SH-SY5Y (cell line): ENCODE data around the gene DDX25.

ENCODE experiments used
- GATA2 ChIP-seq: IDR thresholded peaks from 2 replicates; pipeline ENCODE4 v1.6.1; 2011; ENCODE audit warnings: mild to moderate bottlenecking, low read depth, low read length
- GATA3 ChIP-seq: IDR thresholded peaks from 2 replicates; pipeline ENCODE4 v1.6.1; 2011; ENCODE audit warnings: low read depth, mild to moderate bottlenecking, low read length, moderate library complexity

GRCh38 chr11:125971618-125972017 is 67.3 kb downstream of the DDX25 start:
- TF ChIP-seq GATA2 (peak; percentile 61), GATA3 (peak; percentile 46; the same call in 1 of the 2 replicates)
